ENCODE data around the gene NANOS3. TPM values are rescaled to one million over a fixed set of nuclear protein-coding genes. Genes with fewer than 3 reads are reported as not detected.

The NANOS3 gene
- total and polyA plus RNA-seq, 9 of the 15 experiments (the other 6 are each of a cell fraction or from before 2014, with no cell fraction given): not detected

GRCh38 chr19:13847407-13848339 is 29.3 kb upstream of the NANOS3 start (continued):
- 0 out of 2 replicates have a peak, but pooled peaks have one; percentile 32 for TF ChIP-seq ESRRA (IDR thresholded peaks at IDR 0.05; ENCODE audit: borderline replicate concordance, low read depth)
- TF ChIP-seq E2F6 (IDR thresholded peaks at IDR 0.05; ENCODE audit: borderline replicate concordance in 1 of 2, extremely low read depth in 1 of 2, insufficient read depth in 1 of 2, insufficient read length in 1 of 2, low read depth in 1 of 2, low read length in 1 of 2, poor library complexity in 1 of 2, severe bottlenecking in 1 of 2): peak; percentile 34 to 54
- peak; percentile 35; the same call in 1 of the 2 replicates for TF ChIP-seq ZNF407 (IDR thresholded peaks at IDR 0.05; ENCODE audit: low read depth)
- peak; percentile 99 for TF ChIP-seq SMARCA5 (IDR thresholded peaks at IDR 0.05)
- TF ChIP-seq HDAC2 (IDR thresholded peaks at IDR 0.05): peak; percentile 100
- TF ChIP-seq CCNT2 (IDR thresholded peaks at IDR 0.05; ENCODE audit: borderline replicate concordance, extremely low read depth, insufficient read length, low read depth, low read length): peak; percentile 76
- peak; percentile 89 to 93 for TF ChIP-seq MAZ (CRISPR knock-in tag; conservative IDR thresholded peaks at IDR 0.05 in 1 of 2, IDR thresholded peaks at IDR 0.05 in 1 of 2)
- no peak for TF ChIP-seq ZNF282 (CRISPR knock-in tag; IDR thresholded peaks at IDR 0.05)
- TF ChIP-seq RFX7 (CRISPR knock-in tag; IDR thresholded peaks at IDR 0.05): no peak
- peak; percentile 34; the same call in 1 of the 2 replicates for TF ChIP-seq ZBTB17 (CRISPR knock-in tag; IDR thresholded peaks at IDR 0.05)
- TF ChIP-seq E2F8 (IDR thresholded peaks at IDR 0.05; ENCODE audit: low read depth, partially characterized antibody): no peak
- peak; percentile 83 for TF ChIP-seq NCOR1 (IDR thresholded peaks at IDR 0.05)
- peak; percentile 64; the same call in 1 of the 2 replicates for TF ChIP-seq BRD4 (IDR thresholded peaks at IDR 0.05)
